HG03354 (cell line): Measurements from ENCODE around the gene IQCH.

Experiments
- ATAC-seq: cut with Tn5 transposase; IDR thresholded peaks from one replicate; pipeline ENCODE4 v1.9.1; 2021; ENCODE audit warnings: mild to moderate bottlenecking; ENCODE audit not compliant: unreplicated experiment, poor library complexity, severe bottlenecking

The IQCH gene

DNA sequence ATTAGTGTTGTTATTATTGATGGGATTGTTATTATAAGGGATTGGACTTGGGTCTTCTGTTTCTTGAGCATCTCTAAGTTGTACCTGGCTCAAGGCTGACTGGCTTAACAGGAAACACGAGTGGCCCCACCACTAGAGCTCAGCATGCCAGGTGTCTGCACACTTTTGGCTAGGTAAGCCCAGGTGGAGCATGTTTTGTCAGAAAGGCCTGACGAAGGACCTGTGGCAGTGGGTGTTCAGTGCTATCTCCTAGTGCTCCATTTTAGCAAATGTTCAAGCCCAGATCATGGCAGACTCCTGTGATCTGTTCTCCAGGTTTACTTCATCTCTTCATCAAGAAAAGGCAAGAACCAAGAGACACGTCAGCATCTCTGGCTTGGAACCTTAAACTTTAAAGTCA lies 291.3 kb downstream of the IQCH start:
- no peak for ATAC-seq

GRCh38 chr15:67547064-67547463 lies 292.5 kb downstream of the IQCH start:
- ATAC-seq, result no peak

DNA sequence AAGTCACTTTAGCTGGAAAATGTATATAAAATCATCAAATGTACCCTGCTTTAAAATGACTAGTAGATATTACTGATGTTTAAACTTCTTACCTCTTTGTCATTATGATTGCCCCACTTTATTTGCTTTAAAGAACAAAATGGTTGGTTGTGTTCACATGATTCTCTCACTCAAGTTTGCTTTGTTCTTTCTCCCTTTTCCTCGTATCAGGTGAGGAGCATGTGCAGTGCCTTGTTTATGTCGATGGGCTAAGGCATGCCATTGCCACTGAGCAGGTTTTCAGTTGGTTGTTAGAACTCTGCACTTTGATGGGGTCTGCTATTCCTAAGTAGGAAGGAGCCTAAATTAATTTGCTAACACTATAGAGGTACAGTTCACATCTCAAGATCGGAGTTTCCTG lies 293.2 kb downstream of the IQCH start:
- no peak for ATAC-seq

DNA sequence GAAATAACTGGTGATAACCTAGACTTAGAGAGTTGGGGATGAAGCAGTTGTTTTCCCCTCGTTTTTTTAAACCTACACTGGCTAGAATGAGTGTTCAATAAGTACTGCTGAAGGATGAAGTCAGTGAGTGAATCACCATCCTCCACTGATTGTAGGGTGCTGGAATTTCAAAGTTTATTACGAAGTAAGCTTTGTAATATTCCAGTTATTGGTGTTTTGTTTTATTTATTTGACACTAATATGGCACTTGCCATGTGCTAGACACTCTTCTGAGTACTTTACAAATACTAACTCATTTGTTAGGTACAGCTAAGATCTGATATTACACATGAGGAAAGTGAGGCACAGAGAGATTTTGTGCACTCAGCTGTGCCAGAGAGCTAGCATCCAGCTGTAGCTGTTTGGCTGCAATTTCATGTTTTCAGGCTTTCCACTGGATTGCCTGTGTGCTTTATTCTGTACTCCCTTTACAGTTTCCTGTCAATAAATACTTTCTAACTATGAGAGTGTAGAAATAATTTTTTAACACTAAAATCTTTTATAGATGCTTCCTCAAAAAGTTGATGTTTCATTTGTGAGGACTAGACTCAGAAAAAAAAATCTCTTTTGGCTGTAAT lies 293.8 kb downstream of the IQCH start:
- no peak for ATAC-seq

DNA sequence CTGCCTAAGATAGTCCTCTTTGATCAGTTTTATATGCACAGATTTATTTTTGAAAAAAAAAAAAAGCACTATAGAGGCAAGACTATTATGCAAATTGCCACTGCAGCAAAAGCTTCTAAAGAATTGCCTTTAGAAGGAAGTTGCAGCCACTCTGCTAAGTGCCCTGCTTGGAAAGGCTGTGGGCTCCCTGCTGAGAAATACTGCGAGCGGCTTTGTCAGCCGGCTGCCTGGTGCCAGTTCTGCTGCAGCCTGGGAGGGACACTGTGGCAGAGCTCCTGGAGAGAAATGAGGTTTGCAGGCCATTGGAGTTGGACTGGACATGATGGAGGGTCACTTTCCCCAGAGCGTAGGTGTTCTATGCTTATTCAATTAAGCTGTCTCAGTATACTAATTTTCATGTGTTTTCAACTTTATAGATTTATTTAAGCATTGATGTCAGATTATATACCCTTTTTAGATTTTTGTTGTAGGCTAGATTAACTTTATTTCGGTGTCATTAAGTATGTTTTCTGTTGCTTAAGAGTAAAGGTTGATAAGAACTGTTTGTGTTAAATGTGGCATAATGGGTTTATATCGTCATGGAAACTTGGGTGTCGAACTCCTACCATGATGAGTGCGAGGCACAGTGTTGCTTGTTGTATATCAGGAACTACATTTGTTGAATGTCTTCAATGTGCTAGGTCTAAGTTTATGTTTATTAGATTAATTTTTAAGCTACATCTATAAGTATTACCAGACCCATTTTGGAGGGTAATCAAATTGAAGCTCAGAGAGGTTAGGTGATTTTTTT lies 294.5 kb downstream of the IQCH start:
- ATAC-seq, result no peak

DNA sequence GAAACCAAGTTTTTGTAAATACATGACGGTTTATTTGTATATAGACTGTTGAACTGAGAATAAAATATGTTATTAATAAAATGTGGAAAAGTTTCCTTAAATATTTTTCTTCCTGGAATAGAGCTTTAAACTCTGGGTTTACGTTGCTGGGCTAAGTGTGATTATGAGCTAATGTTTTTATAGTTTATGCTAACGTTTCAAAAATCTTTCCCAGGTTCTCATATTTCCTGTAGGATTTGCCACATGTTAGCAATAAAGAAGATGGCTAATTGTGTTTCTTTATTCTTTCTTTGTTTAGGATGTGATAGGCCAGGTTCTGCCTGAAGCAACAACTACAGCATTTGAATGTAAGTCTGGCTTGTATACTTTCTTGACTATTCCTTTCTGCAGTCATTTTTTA lies 295.1 kb downstream of the IQCH start:
- no peak for ATAC-seq

DNA sequence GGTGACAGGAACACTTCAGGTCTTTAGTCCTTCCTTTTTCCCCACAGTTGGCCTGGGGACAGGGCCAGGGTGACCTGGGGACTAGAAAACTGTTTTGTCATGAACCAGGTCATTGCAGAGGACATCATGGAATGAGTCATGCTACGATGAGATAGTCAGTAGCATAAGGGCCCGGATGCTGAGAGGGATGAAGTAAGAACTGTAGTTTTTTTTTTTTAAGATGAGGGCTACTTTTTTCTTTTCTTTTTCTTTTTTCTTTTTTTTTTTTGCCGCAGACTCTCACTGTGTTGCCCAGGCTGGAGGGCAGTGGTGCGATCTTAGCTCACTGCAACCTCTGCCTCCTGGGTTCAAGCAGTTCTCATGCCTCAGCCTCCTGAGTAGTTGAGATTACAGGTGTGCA lies 295.9 kb downstream of the IQCH start:
- ATAC-seq, result no peak

GRCh38 chr15:67551207-67551743 lies 296.7 kb downstream of the IQCH start:
- ATAC-seq, result no peak
